Activated CD4-positive, CD25-positive, alpha-beta regulatory T cell treated with anti-CD3 and anti-CD28 coated beads, Interleukin-2, amount 50 U/mL, for 16 hours (primary cell): Measurements from ENCODE around the gene NACC2.

ENCODE experiments used
- DNase-seq: peaks from one replicate; pipeline ENCODE4 v3.0.0-alpha.2; 2020; ENCODE audit warnings: low read depth, low spot score

The NACC2 gene

GRCh38 chr9:136012651-136013050, 82.4 kb downstream of the NACC2 start:
- no peak for DNase-seq

DNA sequence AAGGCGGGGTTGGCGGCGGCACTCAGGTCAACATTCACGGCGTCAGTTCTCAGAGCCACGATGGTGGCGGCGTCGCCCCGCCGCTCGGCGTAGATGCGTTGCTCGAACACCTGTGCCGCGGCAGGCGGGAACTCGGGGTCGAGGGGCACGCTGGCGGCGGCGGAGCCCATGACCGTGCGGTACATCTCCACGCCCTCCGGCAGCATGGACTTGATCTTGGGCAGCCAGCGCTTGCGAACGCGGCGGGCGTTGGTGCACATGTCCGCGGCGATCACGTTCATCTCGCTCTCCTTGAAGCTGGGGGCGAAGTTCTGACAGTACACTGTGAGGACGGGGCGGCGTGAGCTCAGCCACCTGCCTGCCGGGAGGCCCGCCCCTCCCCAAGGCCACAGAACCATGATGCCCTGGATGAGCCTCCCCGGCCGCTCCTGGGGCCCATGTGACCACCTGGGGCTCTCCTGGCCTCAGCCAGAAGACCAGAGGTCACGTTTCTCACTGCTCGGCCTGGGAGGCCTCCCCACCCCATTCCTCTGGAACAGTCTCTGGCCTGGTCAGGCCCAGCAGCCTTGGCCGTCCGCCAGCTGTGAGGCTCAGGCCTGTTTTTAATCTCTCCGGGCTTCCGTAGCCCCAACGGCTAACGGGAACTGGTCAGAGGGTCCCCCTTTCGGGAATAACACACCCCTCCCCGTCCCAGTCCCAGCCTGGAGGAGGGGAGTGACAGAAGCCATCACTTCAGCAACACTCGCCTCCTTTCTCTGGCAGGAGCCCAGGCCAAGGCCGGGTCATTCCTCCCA, 83.2 kb downstream of the NACC2 start:
- DNase-seq, result no peak

DNA sequence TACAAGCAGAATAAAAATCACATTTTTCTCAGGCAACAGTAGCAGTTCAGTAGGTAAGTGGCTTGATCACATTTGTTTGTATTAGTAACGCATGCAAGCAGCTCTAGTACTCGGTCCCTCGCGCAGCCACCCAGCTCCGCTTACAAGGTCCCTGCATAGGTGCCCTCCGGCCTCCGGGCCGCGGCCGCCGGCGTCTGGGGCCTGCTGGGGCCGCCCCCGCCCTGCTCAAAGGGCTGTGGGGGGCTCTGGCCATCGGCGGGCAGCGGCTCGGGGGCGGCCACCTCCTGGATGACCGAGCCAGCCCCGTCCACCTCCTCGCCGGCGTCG, 83.8 kb downstream of the NACC2 start:
- no peak for DNase-seq

DNA sequence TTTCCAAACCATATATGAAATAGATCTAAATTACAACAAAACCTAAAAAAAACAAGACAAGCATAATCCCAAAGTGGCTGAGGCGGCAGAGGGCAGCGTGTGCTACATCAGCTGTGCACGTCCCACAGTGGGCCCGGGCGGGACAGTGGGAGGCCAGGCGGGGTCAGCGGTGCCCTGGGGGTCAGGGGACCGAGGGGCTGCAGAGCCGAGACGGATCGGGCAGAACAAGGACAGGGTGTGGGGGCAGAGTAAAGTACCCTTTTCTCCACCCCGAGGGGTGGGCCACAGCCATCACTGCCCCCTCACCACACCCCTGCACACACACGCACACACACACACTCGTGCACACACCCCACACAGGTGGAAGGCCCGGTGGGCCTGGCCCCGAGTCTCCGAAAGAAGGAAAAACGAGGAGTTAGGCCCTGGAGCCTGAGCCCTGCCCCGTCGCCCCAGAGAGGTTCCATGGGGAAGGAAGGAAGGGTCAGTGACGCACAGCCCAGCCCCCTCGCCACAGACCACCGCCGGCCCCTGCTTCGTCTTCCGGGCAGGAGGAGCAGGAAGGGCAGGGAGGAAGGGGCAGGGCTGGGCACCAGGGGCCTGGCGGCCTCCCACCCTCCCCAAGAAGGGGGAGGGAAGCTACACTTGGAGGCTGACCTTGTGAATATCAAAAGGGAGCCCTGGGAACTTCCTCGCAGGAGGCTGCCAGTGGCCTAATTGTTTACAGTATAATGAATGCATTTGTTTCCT, 84.3 kb downstream of the NACC2 start:
- no peak for DNase-seq

DNA sequence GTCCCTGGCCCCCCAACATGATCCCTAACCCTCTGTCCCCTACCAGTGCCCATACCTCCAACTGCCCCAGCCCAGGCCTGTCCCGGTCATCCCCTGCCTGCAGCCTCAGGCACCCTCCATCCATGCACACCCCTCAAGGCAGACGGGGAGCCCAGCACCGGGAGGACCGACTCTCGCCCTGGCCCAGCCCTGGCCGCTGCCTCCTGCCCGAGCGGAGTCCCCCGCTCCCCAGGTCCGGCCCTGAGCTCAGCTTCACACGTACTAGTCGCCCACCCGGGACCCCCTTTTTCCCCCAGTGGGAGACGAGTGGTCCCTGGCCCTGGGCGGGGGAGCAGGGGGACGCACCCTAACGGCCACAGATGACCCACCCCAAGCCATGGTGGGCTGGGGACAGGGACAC, 84.9 kb downstream of the NACC2 start:
- no peak for DNase-seq

DNA sequence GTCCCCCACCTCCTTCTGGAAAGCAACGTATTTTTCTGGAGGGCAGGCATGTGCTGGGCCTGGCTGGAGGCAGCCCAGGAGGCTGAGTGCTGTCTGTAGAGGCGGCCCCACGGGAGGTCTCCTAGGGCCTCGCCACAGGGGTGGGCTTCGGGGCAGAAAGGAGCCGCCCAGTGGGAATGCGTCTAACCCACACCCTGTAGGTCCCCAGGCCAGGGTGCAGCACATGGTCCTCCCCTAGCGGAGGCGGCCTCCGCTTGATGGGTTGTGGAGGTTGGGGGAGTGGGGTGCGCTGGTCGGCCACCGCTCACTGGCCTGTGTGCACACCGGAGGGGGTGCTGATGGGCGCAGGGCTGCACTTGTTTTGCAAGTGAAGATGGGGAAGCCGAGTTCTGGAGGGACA, 85.6 kb downstream of the NACC2 start:
- DNase-seq, result no peak

- DNase-seq, result no peak
Observed at GRCh38 chr9:136008693-136008997, 86.4 kb downstream of the NACC2 start.

DNA sequence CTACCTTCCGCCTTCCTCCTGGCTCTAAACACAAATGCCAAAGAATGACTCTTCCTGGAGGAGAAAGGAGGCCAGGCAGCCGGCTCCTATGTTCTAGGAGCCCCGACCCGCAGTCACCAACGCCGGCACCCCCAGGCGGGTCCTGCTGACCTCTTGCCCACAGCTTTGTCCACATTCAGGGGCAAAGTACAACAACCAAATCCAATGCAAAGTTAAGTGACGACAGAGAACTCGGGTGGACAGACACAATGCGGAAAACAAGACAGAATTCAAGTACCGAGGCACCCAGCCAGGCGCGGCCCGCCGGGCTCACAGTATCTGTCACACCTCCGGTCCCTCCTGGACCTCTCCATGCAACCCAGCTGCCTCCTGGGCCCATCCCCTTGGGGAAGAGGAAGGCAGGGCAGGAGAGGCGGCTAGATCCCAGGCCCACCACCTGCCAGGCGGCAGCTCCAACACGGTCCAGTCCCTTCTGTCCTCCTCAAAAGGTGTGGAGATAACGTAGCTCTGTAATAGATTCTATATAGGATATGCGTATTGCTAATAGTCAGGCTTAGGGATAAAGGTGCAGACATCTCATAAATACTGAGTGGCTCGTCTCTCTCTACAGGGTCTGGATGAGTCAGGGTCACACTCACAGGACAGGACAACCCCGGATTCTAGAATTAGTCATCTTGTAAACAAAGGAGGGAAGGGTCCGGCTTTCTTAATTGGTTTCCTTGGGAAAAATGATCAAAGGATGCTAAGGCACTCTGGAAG, 87.0 kb downstream of the NACC2 start:
- no peak for DNase-seq

- DNase-seq, result no peak
Observed at GRCh38 chr9:136007276-136007933, 87.7 kb downstream of the NACC2 start.

DNA sequence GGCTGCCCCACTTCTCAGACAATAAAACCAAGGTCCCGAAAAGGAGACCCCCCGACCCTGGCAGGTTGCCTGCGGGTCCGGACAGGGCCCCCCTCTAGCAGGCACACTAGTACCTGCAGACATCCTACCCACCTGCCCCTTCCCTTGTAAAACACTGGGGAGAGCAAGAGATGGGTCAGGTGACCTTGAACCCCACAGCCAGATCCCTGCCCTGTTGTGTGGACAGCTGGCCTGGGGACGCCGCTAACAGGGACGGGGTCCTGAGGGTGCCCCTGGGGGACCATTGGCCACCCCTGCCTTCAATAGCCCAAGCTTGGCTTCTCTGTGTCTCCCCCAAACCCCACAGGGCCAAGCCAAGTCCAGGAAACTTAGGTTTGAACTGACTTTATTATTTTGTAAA, 88.9 kb downstream of the NACC2 start:
- no peak for DNase-seq

- DNase-seq, result no peak
Observed at GRCh38 chr9:136004712-136005111, 90.4 kb downstream of the NACC2 start.

- no peak for DNase-seq
Observed at GRCh38 chr9:136004219-136004618, 90.9 kb downstream of the NACC2 start.

DNA sequence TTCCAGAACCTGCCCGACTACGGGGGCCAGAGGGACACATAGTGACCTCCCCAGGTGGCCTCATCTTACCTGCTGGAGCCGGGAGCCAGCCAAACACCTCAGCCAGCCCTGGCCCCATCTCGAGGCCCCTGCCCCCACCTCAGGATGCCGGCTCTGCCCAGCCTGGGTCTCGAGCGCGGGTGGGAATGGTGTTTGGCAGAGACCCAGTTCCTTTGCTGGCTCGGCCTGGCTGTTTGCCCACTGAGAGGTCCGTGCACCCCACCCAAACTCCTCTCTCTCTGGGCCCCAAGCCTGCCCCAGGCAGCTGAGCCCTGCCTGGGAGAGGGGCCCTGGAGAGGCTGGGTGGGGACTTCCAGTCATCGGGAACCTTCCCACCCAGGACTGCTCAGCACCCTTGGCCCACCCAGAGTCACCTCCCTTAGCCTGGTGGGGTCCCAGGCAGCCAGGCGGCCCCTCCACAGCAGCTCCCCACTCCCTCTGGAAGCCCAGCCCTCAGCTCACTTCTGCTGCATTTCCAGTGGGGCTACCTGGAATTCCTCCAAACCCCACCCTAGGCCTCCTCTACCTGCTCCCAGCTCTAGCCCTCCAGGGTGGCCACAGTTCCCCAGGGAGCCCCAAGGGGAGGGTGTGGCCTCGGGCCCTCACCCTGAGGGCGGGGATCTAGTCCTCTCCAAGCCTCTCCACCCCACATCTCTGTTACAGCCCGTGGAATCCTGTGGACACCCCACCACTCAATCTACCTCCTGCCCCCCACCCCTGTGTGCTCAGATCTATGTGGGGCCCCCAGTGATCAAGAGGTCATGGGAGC, 91.5 kb downstream of the NACC2 start:
- no peak for DNase-seq

DNA sequence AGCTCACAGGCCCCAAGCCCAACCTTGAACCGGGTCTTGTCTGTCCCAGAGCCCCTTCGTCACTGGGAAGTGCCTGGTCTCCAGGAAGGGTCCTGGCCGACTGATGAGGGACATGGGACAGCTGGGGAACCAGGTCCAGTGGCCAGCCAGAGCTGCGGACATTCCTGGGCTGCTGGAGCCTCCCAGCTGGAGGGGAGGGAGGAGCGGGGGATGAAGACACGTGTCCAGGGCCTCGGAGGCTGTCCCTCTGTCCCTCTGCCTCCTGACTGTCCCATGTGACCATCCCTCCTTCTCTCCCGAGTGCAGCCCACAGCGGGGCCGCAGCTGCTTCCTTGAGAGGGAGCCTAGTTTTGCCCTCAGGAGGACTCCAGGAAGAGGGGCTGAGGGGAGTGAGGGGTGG, 92.2 kb downstream of the NACC2 start:
- DNase-seq, result no peak

GRCh38 chr9:136002215-136002614, 92.9 kb downstream of the NACC2 start:
- no peak for DNase-seq

GRCh38 chr9:136001231-136001630, 93.9 kb downstream of the NACC2 start:
- DNase-seq, result no peak

- DNase-seq, result no peak
Observed at GRCh38 chr9:135998410-135999071, 96.5 kb downstream of the NACC2 start.

- no peak for DNase-seq
Observed at GRCh38 chr9:135998016-135998380, 97.1 kb downstream of the NACC2 start.

GRCh38 chr9:135997090-135998015, 97.7 kb downstream of the NACC2 start:
- DNase-seq, result no peak

- DNase-seq, result no peak
Observed at GRCh38 chr9:135995816-135996215, 99.3 kb downstream of the NACC2 start.
